BJ (cell line): ENCODE measurements around the gene DNM3. TPM values are rescaled to one million over a fixed set of nuclear protein-coding genes. Genes with fewer than 3 reads are reported as not detected.

Experiments used
- CTCF ChIA-PET: fragments of 350-600 bp; formaldehyde crosslinking; extraction: SDS; loops from one replicate; lab custom pipeline; 2021; ENCODE audit warnings: antibody characterized with exemption, inconsistent platforms; lab: Yijun Ruan, JAX
- POLR2A ChIA-PET: fragments of 300-600 bp; sonication (Branson Sonifier 250); formaldehyde crosslinking; extraction: SDS; loops from one replicate; lab custom pipeline; 2021; ENCODE audit warnings: antibody characterized with exemption; lab: Charles Lee
- DNase-seq: peaks from one replicate; pipeline ENCODE4 v3.0.0-alpha.2; 2011; ENCODE audit warnings: low read depth
- H3K27me3 ChIP-seq: 2 replicates; pipeline ENCODE4 v1.6.0; 2011; ENCODE audit warnings: low read length; ENCODE audit not compliant: control insufficient read depth, insufficient read depth
- H3K36me3 ChIP-seq: 2 replicates; pipeline ENCODE4 v1.5.1; 2011; ENCODE audit warnings: low read length; ENCODE audit not compliant: control insufficient read depth, insufficient read depth
- H3K4me3 ChIP-seq: 2 replicates; pipeline ENCODE4 v1.5.1; 2011; ENCODE audit warnings: low read depth, mild to moderate bottlenecking, control low read depth, low read length
- polyA plus RNA-seq: library from polyadenylated mRNA; depleted of rRNA; stranded (reverse); fragments of >200 nt; gene quantifications from 2 replicates; pipeline ENCODE4 v1.2.3, GENCODE V29; 2011
- TF ChIP-seq, protein P1 (sequence below): IDR thresholded peaks from 2 replicates; pipeline ENCODE4 v1.5.1; 2011; ENCODE audit warnings: low read depth, mild to moderate bottlenecking, control low read depth, inconsistent platforms, low read length, moderate library complexity; ENCODE audit not compliant: insufficient read depth

The DNM3 gene
- polyA plus RNA-seq, 1 experiment = 0.26 TPM

DNA sequence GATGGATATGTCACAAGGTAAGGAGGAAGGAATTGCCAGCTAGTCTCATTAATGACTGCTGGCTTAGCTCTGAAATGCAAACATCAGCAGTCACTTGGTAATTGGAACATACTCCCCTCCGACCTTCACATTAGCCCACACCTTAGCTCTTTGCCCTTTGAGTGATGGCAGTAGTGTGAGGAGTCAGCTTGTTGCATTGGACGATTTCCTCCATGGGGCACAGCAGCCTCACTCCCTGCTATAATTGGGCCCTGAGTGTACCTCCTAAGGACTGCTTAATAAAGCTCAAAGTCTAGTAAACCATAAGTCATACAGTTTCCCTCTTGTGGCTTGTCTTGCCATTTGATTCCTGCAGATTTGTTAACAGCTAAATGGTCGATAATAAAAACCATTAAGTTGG, 40.4 kb upstream of the DNM3 start:
- CTCF ChIA-PET = interaction anchor here (0.7 to 8.7 kb wide), 27 partner anchors 9 to 642 kb away, joined by 3 to 382 read pairs (median 5); partner anchors contain the start of genes METTL13, PIGC and VAMP4

DNA sequence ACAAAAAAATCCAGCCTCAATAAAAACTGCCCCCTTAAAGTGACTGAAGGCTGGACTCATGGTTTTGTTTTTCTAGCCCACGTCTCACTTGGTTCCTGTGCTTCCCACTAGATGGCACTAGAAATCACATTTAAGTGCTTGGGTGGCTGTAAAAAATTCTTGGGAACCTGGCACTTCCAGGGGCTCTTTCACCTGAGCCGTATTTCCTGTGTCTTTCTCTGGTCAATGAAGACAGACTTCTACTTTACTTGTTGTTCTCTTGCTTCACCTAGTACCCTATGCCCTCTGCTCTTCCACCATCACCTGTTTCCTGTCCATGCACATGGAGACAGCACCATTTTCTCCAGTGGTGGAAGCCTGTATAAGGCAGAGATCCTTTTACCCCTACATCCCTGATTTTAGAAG, 39.8 kb upstream of the DNM3 start:
- Histone ChIP-seq H3K4me3 (no peak overlapping the region), H3K27me3 (no peaks in the 10 kb centered on the region), H3K36me3 (peaks cover under 1% of the 10 kb centered on the region; the same call in 1 of the 2 replicates)
- ChIA-PET POLR2A (no interaction called here), CTCF (interaction anchor here (0.7 to 8.7 kb wide), 30 partner anchors 8 to 641 kb away, joined by 3 to 382 read pairs (median 6); partner anchors contain the start of genes METTL13, PIGC and VAMP4)
- TF ChIP-seq, protein P1, sequence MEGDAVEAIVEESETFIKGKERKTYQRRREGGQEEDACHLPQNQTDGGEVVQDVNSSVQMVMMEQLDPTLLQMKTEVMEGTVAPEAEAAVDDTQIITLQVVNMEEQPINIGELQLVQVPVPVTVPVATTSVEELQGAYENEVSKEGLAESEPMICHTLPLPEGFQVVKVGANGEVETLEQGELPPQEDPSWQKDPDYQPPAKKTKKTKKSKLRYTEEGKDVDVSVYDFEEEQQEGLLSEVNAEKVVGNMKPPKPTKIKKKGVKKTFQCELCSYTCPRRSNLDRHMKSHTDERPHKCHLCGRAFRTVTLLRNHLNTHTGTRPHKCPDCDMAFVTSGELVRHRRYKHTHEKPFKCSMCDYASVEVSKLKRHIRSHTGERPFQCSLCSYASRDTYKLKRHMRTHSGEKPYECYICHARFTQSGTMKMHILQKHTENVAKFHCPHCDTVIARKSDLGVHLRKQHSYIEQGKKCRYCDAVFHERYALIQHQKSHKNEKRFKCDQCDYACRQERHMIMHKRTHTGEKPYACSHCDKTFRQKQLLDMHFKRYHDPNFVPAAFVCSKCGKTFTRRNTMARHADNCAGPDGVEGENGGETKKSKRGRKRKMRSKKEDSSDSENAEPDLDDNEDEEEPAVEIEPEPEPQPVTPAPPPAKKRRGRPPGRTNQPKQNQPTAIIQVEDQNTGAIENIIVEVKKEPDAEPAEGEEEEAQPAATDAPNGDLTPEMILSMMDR = peak; percentile 81
- DNase-seq = no peak

More for the DNA sequence above, 40.4 kb upstream of the DNM3 start:
- Histone ChIP-seq H3K27me3 (no peaks in the 10 kb centered on the region), H3K36me3 (peaks cover 4% of the 10 kb centered on the region), H3K4me3 (no peak overlapping the region)
- no peak for DNase-seq
- TF ChIP-seq, protein P1 = no peak
- POLR2A ChIA-PET = no interaction called here

DNA sequence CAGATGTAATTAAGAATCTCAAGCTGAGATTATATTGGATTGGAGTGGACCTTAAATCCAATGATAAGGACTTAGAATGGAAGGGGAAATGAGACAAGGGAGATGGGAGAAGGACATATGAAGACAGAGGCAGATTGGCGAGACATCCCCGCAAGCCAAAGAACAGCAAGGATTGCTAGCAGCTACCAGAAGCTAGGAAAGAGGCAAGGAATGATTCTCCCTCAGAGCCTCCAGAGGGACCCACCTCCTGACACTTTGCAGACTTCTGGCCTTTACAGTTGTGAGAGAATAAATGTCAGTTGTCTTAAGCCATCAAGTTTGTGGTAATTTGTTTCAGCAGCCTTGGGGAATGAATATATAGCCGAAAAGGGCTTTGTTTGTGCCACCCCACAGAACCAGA, 39.1 kb upstream of the DNM3 start:
- no peak for DNase-seq
- TF ChIP-seq, protein P1 = no peak
- POLR2A ChIA-PET = no interaction called here
- Histone ChIP-seq H3K4me3 (no peak overlapping the region), H3K36me3 (no peaks in the 10 kb centered on the region), H3K27me3 (no peaks in the 10 kb centered on the region)
- CTCF ChIA-PET = interaction anchor here (0.6 to 8.7 kb wide), 20 partner anchors 8 to 783 kb away, joined by 3 to 382 read pairs (median 5); partner anchors contain the start of gene PIGC

- CTCF ChIA-PET = interaction anchor here (0.6 to 8.7 kb wide), 14 partner anchors 8 to 782 kb away, joined by 3 to 382 read pairs (median 6); no protein-coding TSS in a partner anchor
- no peaks in the 10 kb centered on the region for H3K27me3 ChIP-seq
- no peak overlapping the region for H3K4me3 ChIP-seq
- POLR2A ChIA-PET = interaction anchor here (0.5 kb wide), 1 partner anchor 15 kb away, joined by 3 read pairs; no protein-coding TSS in a partner anchor
- no peaks in the 10 kb centered on the region for H3K36me3 ChIP-seq
- DNase-seq = no peak
- TF ChIP-seq, protein P1 = no peak
Observed at GRCh38 chr1:171803045-171803444, 38.3 kb upstream of the DNM3 start.

DNA sequence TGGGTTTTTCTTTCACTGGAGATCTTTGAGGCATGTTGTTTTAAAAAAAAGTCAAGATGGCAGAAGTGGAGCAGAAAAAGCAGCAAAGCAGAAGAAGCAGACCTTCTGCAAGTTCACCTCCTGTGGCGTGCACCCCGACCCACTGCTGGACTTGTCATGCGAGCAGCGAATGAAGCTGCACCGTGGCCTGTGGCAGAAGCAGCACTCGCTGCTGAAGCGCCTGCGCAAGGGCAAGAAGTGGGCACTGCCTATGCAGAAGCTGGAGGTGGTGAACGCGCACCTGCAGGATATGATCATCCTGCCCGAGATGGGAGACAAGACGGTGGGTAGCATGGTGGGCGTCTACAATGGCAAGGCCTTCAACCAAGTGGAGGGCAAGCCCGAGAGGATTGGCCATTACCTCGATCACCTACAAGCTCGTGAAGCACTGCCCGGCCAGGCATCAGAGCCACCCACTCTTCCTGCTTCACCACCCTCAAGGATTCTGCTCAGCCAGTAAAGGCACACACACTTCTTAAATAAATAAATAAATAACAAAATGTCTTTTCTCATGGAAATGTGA, 37.8 kb upstream of the DNM3 start:
- Histone ChIP-seq H3K36me3 (no peaks in the 10 kb centered on the region), H3K27me3 (no peaks in the 10 kb centered on the region; the same call in 1 of the 2 replicates), H3K4me3 (no peak overlapping the region)
- DNase-seq = no peak
- ChIA-PET POLR2A (interaction anchor here (0.5 kb wide), 1 partner anchor 14 kb away, joined by 3 read pairs; no protein-coding TSS in a partner anchor), CTCF (interaction anchor here (0.6 to 8.7 kb wide), 11 partner anchors 7 to 199 kb away, joined by 3 to 382 read pairs (median 8); no protein-coding TSS in a partner anchor)
- TF ChIP-seq, protein P1 = no peak
